B cell (primary cell): ENCODE results near the gene MAMLD1. TPM values are rescaled to one million over a fixed set of nuclear protein-coding genes. Genes with fewer than 3 reads are reported as not detected.

Experiments
- ATAC-seq: fragments of 200-7000 bp; cut with Tn5 transposase; one replicate; pipeline ENCODE4 v1.10.0; 2021; ENCODE audit warnings: low read depth, mild to moderate bottlenecking, moderate number of reproducible peaks, moderate library complexity
- CTCF ChIA-PET: fragments of 350-600 bp; sonication (Branson Sonifier 250); formaldehyde crosslinking; loops from one replicate; lab custom pipeline; 2021; ENCODE audit warnings: antibody characterized with exemption, inconsistent platforms; lab: Charles Lee
- POLR2A ChIA-PET: fragments of 350-600 bp; sonication (Branson Sonifier 250); formaldehyde crosslinking; loops from one replicate; lab custom pipeline; 2021; ENCODE audit warnings: antibody characterized with exemption; lab: Charles Lee
- DNase-seq: peaks from one replicate; pipeline ENCODE4 v3.0.0; 2013
- H2AFZ ChIP-seq: 2 replicates; pipeline ENCODE4 v1.6.1; 2012; ENCODE audit warnings: mild to moderate bottlenecking, low read depth, low read length; ENCODE audit not compliant: insufficient read depth, poor library complexity, severe bottlenecking
- H3K27ac ChIP-seq, 2 donors: 1 replicate in 1 of 2; 2 replicates in 1 of 2; pipeline ENCODE4 v1.5.1; 2012 to 2013; ENCODE audit warnings: low read length in 2 of 2, mild to moderate bottlenecking in 2 of 2, moderate library complexity in 1 of 2
- H3K27me3 ChIP-seq, 4 experiments: fragments of 200-600 bp in 1 of 4; sonication (generic) in 1 of 4; replicated peaks in 1 of 4; 1 replicate in 2 of 4; 2 replicates in 2 of 4; pipeline versions ENCODE4 v1.6.1 to v1.7.0; 2013 to 2016; ENCODE audit warnings: low read length in 3 of 4, mild to moderate bottlenecking in 2 of 4, mixed read lengths in 1 of 4, moderate library complexity in 1 of 4; ENCODE audit not compliant: insufficient read depth in 4 of 4, control insufficient read depth in 3 of 4; ENCODE audit errors: control extremely low read depth in 1 of 4
- H3K36me3 ChIP-seq, 2 experiments: replicated peaks in 1 of 2; 1 replicate in 1 of 2; 2 replicates in 1 of 2; pipeline versions ENCODE4 v1.6.1 to v1.7.1; 2013; ENCODE audit warnings: low read length in 1 of 2; ENCODE audit not compliant: insufficient read depth in 2 of 2, control insufficient read depth in 1 of 2; ENCODE audit errors: control extremely low read depth in 1 of 2, extremely low read depth in 1 of 2
- H3K4me1 ChIP-seq, 2 donors: fragments of 200-600 bp in 1 of 2; sonication (generic) in 1 of 2; 1 replicate in 1 of 2; 2 replicates in 1 of 2; pipeline versions ENCODE4 v1.5.1 to v1.6.1; 2013 to 2017; ENCODE audit warnings: low read length in 2 of 2; ENCODE audit not compliant: control insufficient read depth in 2 of 2, insufficient read depth in 2 of 2
- H3K4me2 ChIP-seq: replicated peaks from 2 replicates; pipeline ENCODE3; 2012; ENCODE audit warnings: mild to moderate bottlenecking, low read depth, low read length; ENCODE audit not compliant: poor library complexity, severe bottlenecking
- H3K4me3 ChIP-seq, 5 experiments: fragments of 200-600 bp in 1 of 5; sonication (generic) in 1 of 5; 1 replicate in 3 of 5; 2 replicates in 2 of 5; pipeline versions ENCODE4 v1.5.1 to v1.7.0; 2011 to 2016; ENCODE audit warnings: low read length in 4 of 5, mild to moderate bottlenecking in 4 of 5, low read depth in 2 of 5, control low read depth in 1 of 5, moderate library complexity in 1 of 5; ENCODE audit not compliant: insufficient read depth in 1 of 5; ENCODE audit errors: control extremely low read depth in 1 of 5, extremely low read depth in 1 of 5
- H3K79me2 ChIP-seq: fragments of 200-600 bp; sonication (generic); one replicate; pipeline ENCODE4 v1.6.0; 2016; ENCODE audit warnings: low read length; ENCODE audit not compliant: control insufficient read depth, insufficient read depth
- H3K9ac ChIP-seq: fragments of 200-600 bp; sonication (generic); 2 replicates; pipeline ENCODE4 v1.6.1; 2017; ENCODE audit warnings: mild to moderate bottlenecking, low read length, moderate library complexity
- H3K9me3 ChIP-seq, 3 donors: one replicate each; pipeline versions ENCODE4 v1.6.1 to v1.7.1; 2013; ENCODE audit warnings: low read length in 2 of 3; ENCODE audit not compliant: control insufficient read depth in 2 of 3, insufficient read depth in 1 of 3; ENCODE audit errors: control extremely low read depth in 1 of 3
- H4K20me1 ChIP-seq: 2 replicates; pipeline ENCODE4 v1.6.0; 2012; ENCODE audit warnings: mild to moderate bottlenecking, low read length; ENCODE audit not compliant: insufficient read depth, control insufficient read depth, poor library complexity, severe bottlenecking
- H3K27ac Mint-ChIP-seq: one replicate; pipeline ENCODE4 v1.8.0; 2021; ENCODE audit warnings: mixed read lengths
- H3K27me3 Mint-ChIP-seq: one replicate; pipeline ENCODE4 v1.8.0; 2021; ENCODE audit warnings: mixed read lengths
- H3K4me1 Mint-ChIP-seq: one replicate; pipeline ENCODE4 v1.8.0; 2021; ENCODE audit warnings: mixed read lengths
- H3K4me3 Mint-ChIP-seq: one replicate; pipeline ENCODE4 v1.8.0; 2021; ENCODE audit warnings: mixed read lengths
- H3K9me3 Mint-ChIP-seq: one replicate; pipeline ENCODE4 v1.8.0; 2022; ENCODE audit warnings: mixed read lengths; ENCODE audit not compliant: insufficient read depth
- CTCF ChIP-seq: fragments of 200-600 bp; IDR thresholded peaks from one replicate; pipeline ENCODE4 v1.8.0; 2022; ENCODE audit warnings: antibody characterized with exemption, mild to moderate bottlenecking
- EZH2 ChIP-seq: IDR thresholded peaks from 2 replicates; pipeline ENCODE4 v1.6.1; 2012; ENCODE audit warnings: borderline replicate concordance, low read depth, mild to moderate bottlenecking, moderate library complexity, low read length; ENCODE audit not compliant: insufficient read depth, poor library complexity, severe bottlenecking
- WGBS: methylation state at CpG from one replicate; pipeline ENCODE4 v1.1.5; 2013; ENCODE audit warnings: missing lambda C conversion rate; ENCODE audit not compliant: insufficient coverage; 5-methylcytosine and 5-hydroxymethylcytosine counted together
- intact Hi-C: fragments of 100-400 bp; cut with micrococcal nuclease; formaldehyde crosslinking; loops from one replicate; pipeline ENCODE4 v1.10.0; 2022
- polyA plus RNA-seq: library from polyadenylated mRNA; depleted of rRNA; stranded (reverse); fragments of >200 nt; gene quantifications from 2 replicates; pipeline ENCODE4 v1.2.3, GENCODE V29; 2012
- total RNA-seq, 2 donors: library from RNA; stranded (reverse); fragments of 120-200 nt in 1 of 2; gene quantifications; 1 replicate in 1 of 2; 2 replicates in 1 of 2; pipeline versions ENCODE4 v1.2.3 to v1.2.4, GENCODE V29; 2013 to 2022

Gene MAMLD1
- total and polyA plus RNA-seq, 2 donors (not counting 1 experiment from before 2014, with no cell fraction given) = 1.4 to 1.9 TPM

- WGBS = no CpG with 5 or more reads among the region's 5 CpGs
- no peak for TF ChIP-seq CTCF
- TF ChIP-seq EZH2 = no peak
- no peaks in the 10 kb centered on the region for H3K27me3 ChIP-seq
- Mint-ChIP-seq H3K27me3 (peaks cover 11% of the 10 kb centered on the region), H3K9me3 (no peaks in the 10 kb centered on the region), H3K4me1 (no peaks in the 10 kb centered on the region), H3K4me3 (no peak overlapping the region), H3K27ac (no peak overlapping the region)
- H4K20me1 ChIP-seq = no peaks in the 10 kb centered on the region
- H3K9ac ChIP-seq = no peak overlapping the region
- no peak for ATAC-seq
- H3K27ac ChIP-seq = no peak overlapping the region
- no peak for DNase-seq
- H3K36me3 ChIP-seq = no peaks in the 10 kb centered on the region
- H3K79me2 ChIP-seq = no peaks in the 10 kb centered on the region
- POLR2A ChIA-PET = no interaction called here
- H3K4me1 ChIP-seq = no peaks in the 10 kb centered on the region
- H3K4me3 ChIP-seq = no peak overlapping the region
- intact Hi-C loops = no loop called here
- CTCF ChIA-PET = no interaction called here
- H2AFZ ChIP-seq = no peak overlapping the region
- H3K4me2 ChIP-seq = no peak overlapping the region
- H3K9me3 ChIP-seq = no peaks in the 10 kb centered on the region
Observed at GRCh38 chrX:150509703-150510102, 146.6 kb downstream of the MAMLD1 start.

DNA sequence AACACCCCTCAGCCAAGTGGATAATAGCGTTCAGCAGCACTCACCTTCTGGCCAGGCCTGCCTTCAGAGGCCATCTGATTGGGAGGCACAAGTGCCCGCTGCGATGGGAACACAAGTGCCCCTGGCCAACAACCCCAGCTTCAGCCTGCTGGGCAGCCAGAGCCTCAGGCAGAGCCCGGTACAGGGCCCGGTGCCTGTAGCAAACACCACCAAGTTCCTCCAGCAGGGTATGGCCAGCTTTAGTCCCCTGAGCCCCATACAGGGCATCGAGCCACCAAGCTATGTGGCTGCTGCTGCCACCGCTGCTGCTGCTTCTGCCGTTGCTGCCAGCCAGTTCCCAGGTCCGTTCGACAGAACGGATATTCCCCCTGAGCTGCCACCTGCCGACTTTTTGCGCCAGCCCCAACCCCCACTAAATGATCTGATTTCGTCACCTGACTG, 149.4 kb downstream of the MAMLD1 start:
- Mint-ChIP-seq H3K4me3 (no peak overlapping the region), H3K27me3 (peaks cover 12% of the 10 kb centered on the region), H3K27ac (no peak overlapping the region), H3K4me1 (no peaks in the 10 kb centered on the region), H3K9me3 (no peaks in the 10 kb centered on the region)
- Histone ChIP-seq H3K79me2 (no peaks in the 10 kb centered on the region), H3K9me3 (no peaks in the 10 kb centered on the region), H3K27ac (no peak overlapping the region), H3K4me3 (no peak overlapping the region), H3K4me2 (no peak overlapping the region), H3K27me3 (no peaks in the 10 kb centered on the region), H3K4me1 (no peaks in the 10 kb centered on the region), H2AFZ (no peak overlapping the region), H4K20me1 (no peaks in the 10 kb centered on the region), H3K9ac (no peak overlapping the region), H3K36me3 (no peaks in the 10 kb centered on the region)
- POLR2A ChIA-PET = no interaction called here
- CTCF ChIA-PET = no interaction called here
- no peak for DNase-seq
- TF ChIP-seq CTCF (no peak), EZH2 (no peak)
- intact Hi-C loops = no loop called here
- ATAC-seq = no peak
- 93% methylated on average over 10 of the region's 14 CpGs for WGBS
